Breast epithelium (tissue), 3 donors: ENCODE results near the gene KIF4A.

Source experiments
- POLR2A ChIP-seq: fragments of 450-650 bp; IDR thresholded peaks from one replicate; pipeline ENCODE4 v1.6.1; 2016; ENCODE audit warnings: antibody characterized with exemption, mild to moderate bottlenecking, moderate library complexity
- POLR2AphosphoS5 ChIP-seq, 3 donors: sonication (generic); formaldehyde crosslinking; IDR thresholded peaks; one replicate each; pipeline ENCODE4 v1.6.1; 2017; ENCODE audit warnings: antibody characterized with exemption in 3 of 3
- TF ChIP-seq, protein P1 (sequence below), 3 donors: fragments of 450-650 bp; IDR thresholded peaks; one replicate each; pipeline ENCODE4 v1.5.1; 2016 to 2017; ENCODE audit warnings: antibody characterized with exemption in 3 of 3, mild to moderate bottlenecking in 3 of 3, moderate library complexity in 3 of 3

DNA sequence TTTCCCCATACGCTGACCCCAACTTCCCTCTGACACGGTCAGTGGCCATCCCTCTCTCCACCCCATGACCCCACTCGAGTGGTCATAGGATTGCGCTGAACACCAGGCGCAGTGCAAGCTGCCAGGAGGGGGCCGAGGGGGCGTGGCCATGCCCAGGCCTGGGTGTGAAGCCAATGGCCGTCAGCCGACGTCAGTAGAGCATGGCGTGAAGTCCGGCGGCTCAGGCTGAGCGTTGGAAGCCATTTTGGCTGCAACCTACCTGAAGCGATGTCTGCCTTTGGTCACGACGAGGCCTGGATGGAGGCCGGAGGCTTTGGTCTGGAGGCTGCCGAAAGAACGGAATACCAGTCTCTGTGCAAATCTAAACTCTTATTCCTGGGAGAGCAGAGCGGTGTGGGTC lies 8.0 kb upstream of the KIF4A start, which contains the start of gene RAB41:
- no peak for TF ChIP-seq POLR2A
- TF ChIP-seq, protein P1, sequence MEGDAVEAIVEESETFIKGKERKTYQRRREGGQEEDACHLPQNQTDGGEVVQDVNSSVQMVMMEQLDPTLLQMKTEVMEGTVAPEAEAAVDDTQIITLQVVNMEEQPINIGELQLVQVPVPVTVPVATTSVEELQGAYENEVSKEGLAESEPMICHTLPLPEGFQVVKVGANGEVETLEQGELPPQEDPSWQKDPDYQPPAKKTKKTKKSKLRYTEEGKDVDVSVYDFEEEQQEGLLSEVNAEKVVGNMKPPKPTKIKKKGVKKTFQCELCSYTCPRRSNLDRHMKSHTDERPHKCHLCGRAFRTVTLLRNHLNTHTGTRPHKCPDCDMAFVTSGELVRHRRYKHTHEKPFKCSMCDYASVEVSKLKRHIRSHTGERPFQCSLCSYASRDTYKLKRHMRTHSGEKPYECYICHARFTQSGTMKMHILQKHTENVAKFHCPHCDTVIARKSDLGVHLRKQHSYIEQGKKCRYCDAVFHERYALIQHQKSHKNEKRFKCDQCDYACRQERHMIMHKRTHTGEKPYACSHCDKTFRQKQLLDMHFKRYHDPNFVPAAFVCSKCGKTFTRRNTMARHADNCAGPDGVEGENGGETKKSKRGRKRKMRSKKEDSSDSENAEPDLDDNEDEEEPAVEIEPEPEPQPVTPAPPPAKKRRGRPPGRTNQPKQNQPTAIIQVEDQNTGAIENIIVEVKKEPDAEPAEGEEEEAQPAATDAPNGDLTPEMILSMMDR (IDR thresholded peaks at IDR 0.05), result no peak
- no peak for TF ChIP-seq POLR2AphosphoS5 (IDR thresholded peaks at IDR 0.05)
